HUDEP-2 (cell line): ENCODE data around the gene MEIOC.
"Not testable (repeated sequence)": the region's sequence is repeated elsewhere in the genome, so short reads cannot be mapped to it uniquely, and the experiment has no call there.

ENCODE experiments used
- DNase-seq, 76 experiments: peaks; one replicate each; lab custom pipeline; 2025; ENCODE audit not compliant: unreplicated experiment in 76 of 76; lab: John Stamatoyannopoulos, UW

MEIOC gene

GRCh38 chr17:44700288-44700687 is 44.0 kb downstream of the MEIOC start:
- DNase-seq = not testable (repeated sequence)

- DNase-seq = peak in 2 of 76 experiments; percentile 4 to 13
Observed at GRCh38 chr17:44707755-44708400, 51.6 kb downstream of the MEIOC start.

GRCh38 chr17:44708401-44709263 is 52.4 kb downstream of the MEIOC start, which contains the start of gene DBF4B:
Gene DBF4B, plus strand, starts transcription at chr17:44708665. Its CDS starts 156 bp downstream, at chr17:44708821.
- DNase-seq = peak in 74 of 76 experiments; percentile 16 to 92 (median 73)

GRCh38 chr17:44719444-44719843 is 63.2 kb downstream of the MEIOC start:
- no peak for DNase-seq

- DNase-seq = no peak
Observed at GRCh38 chr17:44722254-44722653, 66.0 kb downstream of the MEIOC start.
